Upper lobe of left lung (tissue), 4 donors: ENCODE measurements around the gene PSMC3.

Source experiments
- CTCF ChIP-seq, 6 experiments: fragments of 450-650 bp in 4 of 6; fragments of 200-600 bp in 2 of 6; sonication (generic) in 2 of 6; IDR thresholded peaks; one replicate each; pipeline ENCODE4 v1.5.1; 2016 to 2019; ENCODE audit warnings: antibody characterized with exemption in 6 of 6
- EP300 ChIP-seq, 4 donors: sonication (generic); formaldehyde crosslinking; IDR thresholded peaks; one replicate each; pipeline ENCODE4 v1.5.1; 2017; ENCODE audit warnings: antibody characterized with exemption in 4 of 4, control low read depth in 2 of 4
- POLR2AphosphoS5 ChIP-seq, 2 donors: sonication (generic); formaldehyde crosslinking; IDR thresholded peaks; one replicate each; pipeline ENCODE4 v1.5.1; 2017; ENCODE audit warnings: antibody characterized with exemption in 2 of 2

DNA sequence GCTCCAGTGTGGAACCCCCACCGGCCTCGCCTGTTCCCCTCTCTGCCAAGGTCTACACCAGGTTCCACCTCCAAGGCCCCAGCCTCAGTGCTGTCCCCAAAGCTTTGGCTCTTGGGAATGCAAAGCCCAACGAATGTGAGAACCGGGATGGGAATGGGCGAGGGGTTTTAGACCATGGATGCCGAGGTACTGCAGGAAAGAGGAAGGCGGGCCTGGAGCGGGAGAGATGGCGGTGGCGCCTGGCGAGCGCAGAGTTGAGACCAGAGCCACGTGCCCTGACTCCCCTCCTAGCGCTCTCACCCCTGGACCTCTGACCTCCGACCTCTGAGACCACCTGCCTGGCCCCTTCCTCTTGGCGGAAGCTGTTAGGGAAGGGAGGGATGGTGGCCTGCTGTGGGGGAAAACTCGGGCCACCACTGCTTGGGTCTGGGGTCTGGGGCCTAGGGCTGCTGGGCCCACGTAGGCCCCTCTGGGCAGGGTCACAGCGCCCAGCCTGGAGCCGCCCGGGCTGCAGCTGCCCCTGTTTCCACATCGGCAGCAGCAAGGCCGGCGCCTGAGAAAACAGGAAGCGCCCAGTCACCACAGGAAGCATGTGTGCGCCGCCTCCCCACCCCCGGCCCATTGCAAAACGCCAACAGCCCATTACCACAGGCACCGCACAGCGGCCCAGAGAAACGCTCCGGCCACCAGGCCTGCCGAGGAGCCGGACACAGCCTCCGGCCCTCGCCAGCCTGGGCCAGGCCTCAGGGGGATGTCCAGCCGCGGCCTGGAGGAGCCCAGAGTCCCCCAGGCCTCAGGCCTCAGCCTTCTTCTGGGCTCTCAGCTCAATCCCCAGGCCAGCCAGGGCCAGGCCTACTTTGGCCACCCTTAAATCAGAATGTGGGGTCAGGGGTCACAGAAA, 31.7 kb downstream of the PSMC3 start:
- TF ChIP-seq CTCF (IDR thresholded peaks at IDR 0.05): peak in 1 of 6 experiments; percentile 7
- peak in 1 of 4 donors; percentile 52 for TF ChIP-seq EP300 (IDR thresholded peaks at IDR 0.05)
- TF ChIP-seq POLR2AphosphoS5 (IDR thresholded peaks at IDR 0.05): peak; percentile 52 to 75
